HG03159 (cell line): ENCODE measurements around the gene SPIRE2.

Experiments
- ATAC-seq: cut with Tn5 transposase; IDR thresholded peaks from one replicate; pipeline ENCODE4 v1.9.1; 2021; ENCODE audit warnings: mild to moderate bottlenecking, moderate library complexity; ENCODE audit not compliant: unreplicated experiment

SPIRE2 gene

DNA sequence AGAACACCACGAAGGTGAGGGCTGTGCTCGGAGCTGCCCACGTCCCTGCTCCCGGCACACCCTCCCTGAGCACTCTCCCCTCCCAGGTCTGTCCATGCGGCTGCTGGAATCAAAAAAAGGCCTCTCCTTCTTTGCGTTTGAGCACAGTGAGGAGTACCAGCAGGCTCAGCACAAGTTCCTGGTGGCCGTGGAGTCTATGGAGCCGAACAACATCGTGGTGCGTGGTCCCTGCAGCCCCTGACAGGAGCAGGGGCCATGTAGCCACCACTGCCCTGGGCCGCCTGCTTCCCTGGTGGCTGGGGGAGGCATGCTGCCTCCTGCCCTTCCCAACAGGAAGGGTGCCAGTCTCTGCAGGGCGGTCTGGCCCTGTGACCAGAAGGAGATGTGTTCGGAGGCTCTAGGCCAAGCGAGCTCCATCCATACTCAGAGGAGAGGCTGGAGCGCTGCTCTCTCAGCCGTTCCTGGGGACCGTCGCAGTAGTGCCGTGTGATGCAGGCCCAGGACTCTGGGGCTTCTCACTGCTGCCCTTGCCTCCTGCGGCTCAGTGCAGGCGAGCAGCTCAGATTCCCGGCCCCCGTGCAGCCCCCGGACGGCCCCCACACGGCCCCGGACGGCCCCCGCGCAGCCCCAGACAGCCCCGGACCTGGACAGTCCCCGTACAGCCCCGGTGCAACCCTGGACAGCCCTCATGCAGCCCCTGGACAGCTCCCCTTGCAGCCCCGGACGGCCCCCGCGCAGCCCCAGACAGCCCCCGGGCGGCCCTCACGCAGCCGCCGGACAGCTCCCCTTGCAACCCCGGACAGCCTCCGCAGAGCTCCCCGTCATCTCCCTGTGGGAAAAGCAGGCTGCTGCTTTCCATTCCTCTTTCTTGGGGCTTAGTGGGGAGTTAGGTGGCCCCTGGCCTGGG is 65.6 kb downstream of the SPIRE2 start:
- ATAC-seq, result no peak

DNA sequence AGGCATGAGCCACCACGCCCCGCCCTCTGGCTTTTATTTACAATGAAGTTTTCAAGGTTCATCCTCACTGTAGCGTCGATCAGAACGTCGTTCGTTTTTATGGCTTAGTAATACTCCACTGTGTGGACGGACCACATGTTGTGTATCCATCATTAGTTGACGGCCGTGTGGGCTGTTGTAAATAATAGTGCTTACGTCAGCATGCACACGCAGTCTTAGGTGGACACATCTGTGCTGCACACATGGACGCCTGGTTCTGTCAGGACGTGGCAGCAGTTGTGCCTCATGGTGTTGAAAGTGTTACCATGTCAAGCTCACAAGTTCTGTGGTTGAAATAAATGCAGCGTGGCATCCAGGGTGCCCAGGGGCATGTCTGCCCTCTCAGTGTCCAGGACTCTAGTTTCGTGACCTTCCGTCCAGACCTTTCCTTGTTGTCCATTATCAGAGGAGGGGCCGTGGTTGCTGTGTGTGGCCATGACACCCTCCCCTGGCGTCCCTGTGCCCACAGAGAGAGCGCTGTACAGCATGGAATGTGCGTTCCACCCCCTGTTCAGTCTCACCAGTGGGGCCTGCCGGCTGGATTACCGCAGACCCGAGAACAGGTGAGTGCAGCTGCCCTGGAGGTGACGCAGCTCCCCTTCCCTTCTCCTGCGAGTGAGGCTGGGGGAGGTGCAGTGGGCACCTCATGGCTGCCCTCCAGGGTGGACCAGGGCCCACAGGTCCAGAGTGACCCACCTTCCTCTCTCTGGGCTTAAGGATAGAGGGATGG is 67.4 kb downstream of the SPIRE2 start:
- ATAC-seq, result no peak

DNA sequence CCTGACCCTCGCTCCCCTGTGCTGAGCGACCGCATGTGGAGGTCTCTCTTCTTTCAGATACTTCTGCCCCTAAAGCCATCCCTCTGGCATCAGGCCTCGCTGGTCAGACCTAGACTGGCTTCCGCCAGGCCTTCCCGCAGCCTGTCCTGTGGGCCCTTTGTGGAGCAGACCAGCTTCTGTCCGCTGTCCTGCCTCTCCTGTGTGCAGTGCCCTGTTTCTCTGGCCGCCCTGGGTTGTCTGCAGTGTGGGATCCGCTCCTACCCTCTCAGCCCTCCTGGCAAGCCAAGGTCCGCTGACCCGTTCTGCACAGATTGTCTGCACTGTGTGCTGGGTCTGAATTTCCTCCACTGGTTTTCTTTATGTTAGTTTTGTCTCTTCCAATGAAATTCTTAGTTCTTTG is 68.9 kb downstream of the SPIRE2 start:
- no peak for ATAC-seq

GRCh38 chr16:89898201-89898967 is 70.1 kb downstream of the SPIRE2 start:
- ATAC-seq, result no peak

- no peak for ATAC-seq
Measured at GRCh38 chr16:89899879-89900481, 71.7 kb downstream of the SPIRE2 start.

GRCh38 chr16:89900885-89901284 is 72.6 kb downstream of the SPIRE2 start:
- ATAC-seq, result no peak

DNA sequence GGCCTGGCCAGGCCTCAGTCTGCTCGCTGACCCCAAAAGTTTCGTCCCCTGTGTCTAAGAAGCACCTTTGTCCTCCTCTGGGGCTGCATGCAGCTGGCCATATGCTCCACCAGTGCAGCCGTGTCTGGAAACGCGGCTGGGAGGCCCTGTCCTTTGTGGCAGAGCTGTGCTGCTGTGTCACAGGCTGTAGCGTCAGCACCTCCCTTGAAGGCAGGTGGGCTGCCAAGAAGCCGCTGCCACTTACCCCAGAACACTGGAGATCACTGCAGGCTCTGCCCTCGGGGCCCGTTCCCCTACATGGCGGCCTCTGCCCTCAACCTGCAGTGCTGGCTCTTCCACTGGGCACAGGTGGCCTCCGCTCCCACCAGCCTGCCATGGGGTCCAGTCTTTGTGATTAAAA is 74.7 kb downstream of the SPIRE2 start:
- ATAC-seq, result no peak

- no peak for ATAC-seq
Measured at GRCh38 chr16:89903908-89904515, 75.7 kb downstream of the SPIRE2 start.

DNA sequence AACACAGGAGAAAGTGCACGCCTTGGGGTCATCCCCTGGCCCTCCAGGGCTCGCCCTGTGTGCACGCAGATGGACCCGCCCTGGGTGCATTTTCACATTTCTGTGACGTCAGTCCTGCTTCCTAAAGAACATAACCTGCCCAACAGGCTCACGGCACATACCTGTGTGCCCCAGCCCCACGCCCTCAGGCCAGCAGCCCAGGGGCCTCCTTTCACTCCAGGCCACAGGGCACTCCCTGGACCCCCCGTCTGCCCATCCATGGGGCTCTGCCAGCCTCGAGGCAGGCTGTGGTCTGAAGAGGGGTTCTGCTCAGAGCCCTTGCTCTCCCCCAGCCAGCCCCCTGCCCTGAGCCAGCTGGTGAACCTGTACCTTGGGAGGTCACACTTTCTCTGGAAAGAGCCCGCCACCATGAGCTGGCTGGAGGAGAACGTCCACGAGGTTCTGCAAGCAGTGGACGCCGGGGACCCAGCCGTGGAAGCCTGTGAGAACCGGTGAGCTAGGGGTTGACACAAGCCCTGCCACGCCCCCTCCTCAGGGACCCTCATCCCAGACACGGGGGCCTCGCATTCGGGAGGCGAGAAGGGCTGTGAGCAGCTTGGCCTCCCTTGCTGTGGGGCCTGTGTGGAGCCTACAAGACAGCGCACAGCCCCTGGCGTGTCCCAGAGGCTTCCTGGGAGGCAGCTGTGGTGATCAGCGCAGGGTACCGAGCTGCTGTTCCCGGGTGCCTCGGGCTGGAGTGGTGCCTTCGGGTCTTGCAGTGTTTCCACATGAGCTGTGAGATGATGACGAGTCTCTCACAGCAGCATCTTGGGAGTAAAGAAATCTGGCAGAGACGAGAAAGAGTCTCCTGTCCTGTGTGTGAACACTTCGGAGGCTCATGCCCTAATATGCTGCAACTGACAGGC is 76.6 kb downstream of the SPIRE2 start:
- ATAC-seq, result no peak

DNA sequence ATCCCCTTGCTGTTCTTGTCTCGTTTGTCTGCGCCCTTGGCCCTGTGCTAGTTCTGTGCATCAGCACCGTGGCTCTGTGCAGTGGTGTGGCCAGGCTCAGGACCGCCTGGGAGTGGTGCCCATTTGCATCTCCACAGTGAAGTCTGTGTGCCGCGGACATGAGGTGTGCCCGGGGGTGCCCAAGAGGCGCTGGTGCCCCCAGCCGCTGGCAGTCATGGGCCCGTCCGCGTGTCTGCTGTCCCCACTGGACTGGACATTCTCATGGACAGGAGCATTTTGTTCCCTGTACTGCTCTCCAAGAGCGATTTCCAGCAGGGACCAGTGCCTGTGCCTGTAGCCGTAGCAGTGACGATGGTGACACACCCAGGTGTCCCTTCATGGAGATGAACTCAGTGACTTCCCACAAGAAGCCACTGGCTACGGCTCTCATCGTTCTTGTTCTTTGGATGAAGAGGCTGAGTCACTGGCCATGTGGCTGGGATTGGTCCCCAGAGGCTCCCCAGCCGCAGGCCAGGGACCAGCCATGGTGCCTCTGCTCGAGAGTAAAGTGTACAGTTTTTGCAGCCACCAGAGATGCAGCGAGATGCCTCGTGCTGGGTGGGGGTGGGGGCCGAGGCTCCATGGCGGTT is 77.3 kb downstream of the SPIRE2 start:
- ATAC-seq, result no peak

GRCh38 chr16:89906140-89907025 is 78.1 kb downstream of the SPIRE2 start:
- no peak for ATAC-seq

- ATAC-seq, result no peak
Measured at GRCh38 chr16:89907055-89907814, 79.0 kb downstream of the SPIRE2 start.

DNA sequence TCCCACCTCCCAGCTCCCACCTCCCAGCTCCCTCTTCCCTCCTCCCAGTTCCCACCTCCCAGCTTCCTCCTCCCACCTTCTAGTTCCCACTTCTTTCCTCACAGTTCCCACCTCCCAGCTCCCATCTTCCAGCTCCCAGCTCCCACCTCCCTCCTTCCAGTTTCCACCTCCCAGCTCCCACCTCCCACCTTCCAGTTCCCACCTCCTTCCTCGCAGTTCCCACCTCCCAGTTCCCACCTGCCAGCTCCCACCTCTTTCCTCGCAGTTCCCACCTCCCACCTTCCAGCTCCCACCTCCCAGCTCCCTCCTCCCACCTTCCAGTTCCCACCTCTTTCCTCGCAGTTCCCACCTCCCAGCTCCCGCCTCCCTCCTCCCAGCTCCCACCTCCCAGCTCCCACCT is 80.0 kb downstream of the SPIRE2 start:
- no peak for ATAC-seq

DNA sequence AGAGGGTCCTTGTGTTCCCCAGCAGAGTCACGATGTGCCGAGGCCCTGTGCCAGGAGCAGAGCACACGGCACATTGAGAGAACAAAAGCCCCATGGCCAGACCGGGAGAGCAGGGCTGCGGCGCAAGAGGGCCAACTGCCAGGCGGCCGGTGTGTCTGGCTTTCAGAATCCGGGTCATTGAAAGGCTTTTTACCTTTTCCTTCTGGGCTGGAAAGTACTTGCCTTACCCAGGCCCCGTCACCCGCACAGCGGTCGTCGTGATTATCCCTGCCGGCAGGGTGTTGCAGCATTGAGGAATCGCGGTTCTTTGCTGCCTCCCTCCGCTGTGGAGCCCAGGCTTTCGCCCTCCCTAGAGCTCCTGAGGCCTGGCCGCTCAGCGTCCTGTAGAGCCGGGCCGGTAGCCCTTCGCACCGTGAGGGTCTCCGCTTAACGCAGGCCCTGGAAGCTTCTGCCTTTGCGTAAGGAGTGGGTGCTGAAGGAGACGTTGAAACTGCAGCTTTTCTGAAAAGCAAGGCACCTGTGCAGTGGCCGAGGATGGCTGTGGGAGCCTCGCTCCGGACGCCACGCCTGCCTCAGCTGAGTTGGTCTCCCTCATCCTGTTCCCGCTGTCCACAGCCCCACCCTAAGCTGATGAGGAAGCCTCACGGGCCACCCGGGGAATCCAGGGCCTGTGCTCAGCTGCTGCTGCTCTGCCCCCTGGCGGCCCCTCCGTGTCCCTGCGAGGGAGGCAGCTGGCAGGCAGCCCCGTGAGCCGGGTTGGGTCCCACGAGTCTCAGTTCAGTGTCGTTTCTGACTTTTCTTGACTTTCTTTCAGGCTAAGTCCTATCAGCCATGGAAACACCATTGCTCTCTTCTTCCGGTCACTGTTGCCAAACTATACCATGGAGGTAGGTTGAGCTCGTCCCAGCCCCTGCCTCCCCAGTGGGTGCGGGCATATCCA is 81.8 kb downstream of the SPIRE2 start:
- no peak for ATAC-seq

- ATAC-seq, result no peak
Measured at GRCh38 chr16:89910717-89911354, 82.6 kb downstream of the SPIRE2 start.

DNA sequence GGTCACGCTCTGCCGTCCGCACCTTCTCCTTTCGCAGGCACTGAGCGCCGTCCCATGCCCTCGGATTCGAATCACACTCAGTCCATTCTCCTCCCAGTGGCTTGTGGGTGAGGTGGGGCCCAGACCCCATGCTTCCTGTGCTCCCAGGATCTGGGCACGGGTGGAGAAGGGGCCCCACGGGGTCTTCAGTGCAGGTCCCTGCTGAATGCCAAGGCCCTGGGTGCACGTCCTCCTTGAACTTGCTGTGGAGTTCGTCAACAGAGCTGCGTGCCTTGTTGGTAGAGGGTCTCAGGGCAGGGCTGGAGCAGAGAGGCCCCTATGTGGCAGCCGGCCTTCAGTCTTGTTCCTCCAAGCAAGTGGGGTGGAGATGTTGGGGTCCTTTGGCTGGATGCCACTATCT is 83.1 kb downstream of the SPIRE2 start:
- no peak for ATAC-seq
